ENCODE results near the gene KIAA0040.
A peak's percentile ranks its signal among the peaks of the same experiment; 100 is the strongest.

Gene KIAA0040

GRCh38 chr1:175203570-175204068 lies 11.0 kb upstream of the KIAA0040 start:
- no peak for DNase-seq (ENCODE audit: low read depth in 2 of 2, low spot score in 1 of 2)

- DNase-seq (ENCODE audit: low read depth in 2 of 2, low spot score in 1 of 2), result no peak
These were observed 8.3 kb upstream of the KIAA0040 start for GRCh38 chr1:175200678-175201521.

GRCh38 chr1:175198332-175198731 lies 5.8 kb upstream of the KIAA0040 start:
- no peak for DNase-seq (ENCODE audit: low read depth in 2 of 2, low spot score in 1 of 2)

GRCh38 chr1:175197531-175197930 lies 5.0 kb upstream of the KIAA0040 start:
- DNase-seq (ENCODE audit: low read depth in 2 of 2, low spot score in 1 of 2), result no peak

- no peak for DNase-seq (ENCODE audit: low read depth in 2 of 2, low spot score in 1 of 2)
These were observed 3.2 kb upstream of the KIAA0040 start for GRCh38 chr1:175195798-175196197.

GRCh38 chr1:175195281-175195680 lies 2.7 kb upstream of the KIAA0040 start:
- DNase-seq (ENCODE audit: low read depth in 2 of 2, low spot score in 1 of 2), result no peak

GRCh38 chr1:175193527-175193910 lies 943 bp upstream of the KIAA0040 start:
- no peak for DNase-seq (ENCODE audit: low read depth in 2 of 2, low spot score in 1 of 2)

GRCh38 chr1:175192111-175192629 lies 406 bp downstream of the KIAA0040 start:
- DNase-seq (ENCODE audit: low read depth in 2 of 2, low spot score in 1 of 2), result no peak

- no peak for DNase-seq (ENCODE audit: low read depth in 2 of 2, low spot score in 1 of 2)
These were observed 917 bp downstream of the KIAA0040 start for GRCh38 chr1:175191659-175192058.

- DNase-seq (ENCODE audit: low read depth in 2 of 2, low spot score in 1 of 2), result peak in 1 of 2 donors; percentile 25
These were observed 3.6 kb downstream of the KIAA0040 start for GRCh38 chr1:175188936-175189335.

- DNase-seq (ENCODE audit: low read depth in 2 of 2, low spot score in 1 of 2), result no peak
These were observed 6.0 kb downstream of the KIAA0040 start for GRCh38 chr1:175186433-175187160.

- no peak for DNase-seq (ENCODE audit: low read depth in 2 of 2, low spot score in 1 of 2)
These were observed 6.7 kb downstream of the KIAA0040 start for GRCh38 chr1:175185903-175186302.

GRCh38 chr1:175183586-175183985 lies 9.0 kb downstream of the KIAA0040 start:
- DNase-seq (ENCODE audit: low read depth in 2 of 2, low spot score in 1 of 2), result no peak

GRCh38 chr1:175182201-175182746 lies 10.3 kb downstream of the KIAA0040 start:
- DNase-seq (ENCODE audit: low read depth in 2 of 2, low spot score in 1 of 2), result no peak

- no peak for DNase-seq (ENCODE audit: low read depth in 2 of 2, low spot score in 1 of 2)
These were observed 12.6 kb downstream of the KIAA0040 start for GRCh38 chr1:175179837-175180590.

- DNase-seq (ENCODE audit: low read depth in 2 of 2, low spot score in 1 of 2), result no peak
These were observed 14.1 kb downstream of the KIAA0040 start for GRCh38 chr1:175178456-175178855.

GRCh38 chr1:175178056-175178455 lies 14.5 kb downstream of the KIAA0040 start:
- no peak for DNase-seq (ENCODE audit: low read depth in 2 of 2, low spot score in 1 of 2)

- DNase-seq (ENCODE audit: low read depth in 2 of 2, low spot score in 1 of 2), result no peak
These were observed 16.3 kb downstream of the KIAA0040 start for GRCh38 chr1:175176246-175176645.

- no peak for DNase-seq (ENCODE audit: low read depth in 2 of 2, low spot score in 1 of 2)
These were observed 18.1 kb downstream of the KIAA0040 start for GRCh38 chr1:175174309-175175102.

GRCh38 chr1:175173531-175173930 lies 19.0 kb downstream of the KIAA0040 start:
- no peak for DNase-seq (ENCODE audit: low read depth in 2 of 2, low spot score in 1 of 2)

All from stimulated activated CD8-positive, alpha-beta memory T cell treated with anti-CD3 and anti-CD28 coated beads, Interleukin-4, amount 100 ng/mL, for 1 hour (primary cell).